SH-SY5Y (cell line): ENCODE data around the gene SH3TC1.

Experiments
- GATA2 ChIP-seq: IDR thresholded peaks from 2 replicates; pipeline ENCODE4 v1.6.1; 2011; ENCODE audit warnings: mild to moderate bottlenecking, low read depth, low read length
- GATA3 ChIP-seq: IDR thresholded peaks from 2 replicates; pipeline ENCODE4 v1.6.1; 2011; ENCODE audit warnings: low read depth, mild to moderate bottlenecking, low read length, moderate library complexity

SH3TC1 gene

GRCh38 chr4:8238036-8238511, 39.0 kb downstream of the SH3TC1 start:
- TF ChIP-seq GATA3 (no peak), GATA2 (no peak)

GRCh38 chr4:8238515-8239053, 39.5 kb downstream of the SH3TC1 start:
- TF ChIP-seq GATA3 = no peak
- no peak for TF ChIP-seq GATA2

DNA sequence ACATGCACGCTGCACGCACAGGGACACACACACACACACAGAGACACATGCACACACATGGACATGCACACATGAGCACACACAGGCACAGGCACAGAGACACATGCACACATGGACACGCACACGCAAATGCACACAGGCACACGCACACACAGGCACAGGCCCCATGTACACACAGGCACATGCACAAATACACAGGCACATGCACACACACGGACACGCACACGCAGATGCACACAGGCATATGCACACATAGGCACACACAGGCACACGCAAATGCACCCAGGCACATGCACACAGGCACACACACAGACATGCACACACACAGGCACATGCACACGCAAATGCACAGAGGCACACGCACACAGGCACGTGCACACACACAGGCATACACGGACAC, 40.1 kb downstream of the SH3TC1 start:
- TF ChIP-seq GATA2 = no peak
- no peak for TF ChIP-seq GATA3

DNA sequence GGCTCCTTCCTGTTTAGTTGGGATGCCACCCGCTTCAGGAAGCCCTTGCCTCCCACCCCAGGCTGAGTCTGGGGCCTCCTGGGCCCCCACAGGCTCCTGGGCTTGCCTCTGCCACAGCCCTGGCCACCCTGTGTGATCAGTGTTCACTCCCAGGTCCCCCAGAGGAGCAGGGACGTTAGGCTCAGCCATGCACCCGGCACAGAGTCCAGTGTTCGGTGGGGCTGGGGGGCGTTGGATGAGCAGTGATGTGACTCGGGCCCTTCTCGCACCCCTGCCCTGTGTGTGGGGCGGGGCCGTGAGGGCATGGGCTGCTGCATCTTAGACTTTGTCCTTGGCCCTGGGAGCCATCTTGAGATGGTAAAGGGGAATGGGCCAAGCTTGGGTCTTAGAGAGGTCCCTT, 40.6 kb downstream of the SH3TC1 start:
- TF ChIP-seq GATA3 = no peak
- TF ChIP-seq GATA2 = no peak

GRCh38 chr4:8240211-8241041, 41.3 kb downstream of the SH3TC1 start:
- no peak for TF ChIP-seq GATA2
- no peak for TF ChIP-seq GATA3

DNA sequence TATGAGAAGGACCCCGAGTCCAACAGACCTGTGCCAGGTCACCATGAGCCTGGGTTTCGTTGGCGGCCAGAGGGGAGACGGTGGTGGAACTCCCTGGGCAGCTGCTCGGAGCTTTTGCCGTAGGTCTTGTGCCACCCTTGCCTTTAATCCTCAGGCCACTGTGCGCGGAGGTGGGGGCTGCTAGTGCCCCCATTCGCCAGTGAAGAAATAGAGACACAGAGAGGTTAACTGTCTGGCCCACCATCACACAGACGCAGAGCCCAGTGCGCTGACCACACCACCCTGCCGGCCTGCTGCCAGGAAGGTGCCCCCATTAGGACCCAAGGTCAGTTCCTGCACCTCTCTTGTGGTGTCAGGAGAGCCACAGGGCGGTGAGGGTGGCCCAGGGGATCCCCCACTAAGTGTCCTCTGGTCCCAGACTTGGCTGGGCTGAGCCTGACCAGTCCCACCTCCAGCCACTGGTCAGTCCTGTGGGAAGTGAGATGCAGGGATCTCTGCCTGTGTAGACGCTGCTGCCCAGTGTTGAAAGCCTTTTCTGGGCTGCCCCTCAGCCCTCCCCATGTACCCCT, 42.2 kb downstream of the SH3TC1 start:
- TF ChIP-seq GATA3 (no peak), GATA2 (no peak)

DNA sequence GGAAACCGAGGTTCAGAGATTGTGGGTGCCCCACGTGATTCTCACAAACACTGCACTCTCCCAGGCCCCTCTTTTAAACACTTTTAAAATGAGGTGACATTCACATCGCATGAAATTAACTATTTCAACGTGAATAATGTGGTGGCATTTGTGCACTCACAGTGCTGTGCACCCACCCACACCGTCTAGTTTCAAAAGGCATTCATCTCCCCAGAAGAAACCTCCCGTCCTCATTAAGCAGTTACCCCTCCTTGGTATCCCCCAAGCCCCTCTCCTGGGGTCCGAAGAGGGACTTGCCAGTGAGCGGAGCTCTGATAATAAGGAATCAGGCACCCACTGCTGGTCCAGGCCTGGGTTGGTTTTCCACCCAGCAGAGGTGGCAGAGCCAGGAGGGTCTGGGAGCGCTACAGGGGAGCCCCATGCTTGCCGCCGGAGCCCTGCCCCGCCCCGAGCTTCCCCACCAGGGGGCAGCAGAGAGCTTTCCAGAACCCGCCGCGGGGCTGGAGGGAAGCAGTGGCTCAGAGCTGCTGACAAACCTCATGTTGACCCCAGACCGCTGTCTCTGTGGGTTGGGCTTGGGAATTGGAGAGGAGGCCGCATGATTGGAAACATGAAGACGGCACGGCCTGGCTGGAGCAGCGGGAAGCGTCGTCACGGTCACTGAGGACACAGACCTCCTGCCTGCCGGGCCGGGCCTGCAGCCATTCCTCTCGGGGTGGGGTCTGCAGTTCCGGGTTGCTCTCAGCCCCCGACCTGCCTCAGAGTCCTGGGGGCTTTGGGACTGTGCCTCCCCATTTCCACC, 43.0 kb downstream of the SH3TC1 start:
- TF ChIP-seq GATA2 = no peak
- no peak for TF ChIP-seq GATA3

DNA sequence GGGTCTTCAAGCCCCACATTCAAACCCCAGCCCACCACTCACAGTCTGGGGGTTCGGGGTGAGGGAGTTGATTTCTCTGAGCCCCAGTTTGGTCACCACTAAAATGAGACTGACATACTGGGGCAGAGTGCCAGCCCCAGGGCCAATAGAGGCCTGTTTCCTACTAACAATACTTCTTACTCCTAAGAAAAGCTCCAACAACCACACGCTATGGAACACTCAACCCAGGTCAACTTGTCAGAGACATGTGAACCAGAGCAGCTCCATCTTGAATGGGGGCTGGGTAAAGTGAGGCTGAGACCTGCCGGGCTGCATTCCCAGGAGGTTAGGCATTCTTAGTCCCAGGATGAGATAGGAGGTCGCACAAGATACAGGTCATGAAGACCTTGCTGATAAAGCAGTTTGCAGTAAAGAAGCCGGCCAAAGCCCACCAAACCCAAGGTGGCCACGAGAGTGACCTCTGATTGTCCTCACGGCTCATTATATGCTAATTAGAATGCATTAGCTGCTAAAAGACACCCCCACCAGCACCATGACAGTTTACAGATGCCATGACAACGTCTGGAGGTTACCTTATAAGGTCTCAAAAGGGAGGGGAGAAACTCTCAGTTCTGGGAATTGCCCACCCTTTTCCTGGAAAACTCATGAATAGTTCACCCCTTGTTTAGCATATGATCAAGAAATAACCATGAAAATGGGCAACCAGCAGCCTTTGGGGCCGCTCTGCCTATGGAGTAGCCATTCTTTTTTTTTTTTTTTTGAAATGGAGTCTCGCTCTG, 43.9 kb downstream of the SH3TC1 start:
- TF ChIP-seq GATA3 = no peak

- TF ChIP-seq GATA3 = no peak
- TF ChIP-seq GATA2 = no peak
Observed at GRCh38 chr4:8244001-8244757, 45.1 kb downstream of the SH3TC1 start.

- TF ChIP-seq GATA2 (no peak), GATA3 (no peak)
Observed at GRCh38 chr4:8244931-8245460, 45.9 kb downstream of the SH3TC1 start.

- TF ChIP-seq GATA2 = no peak
- no peak for TF ChIP-seq GATA3
Observed at GRCh38 chr4:8245884-8246833, 47.1 kb downstream of the SH3TC1 start.

DNA sequence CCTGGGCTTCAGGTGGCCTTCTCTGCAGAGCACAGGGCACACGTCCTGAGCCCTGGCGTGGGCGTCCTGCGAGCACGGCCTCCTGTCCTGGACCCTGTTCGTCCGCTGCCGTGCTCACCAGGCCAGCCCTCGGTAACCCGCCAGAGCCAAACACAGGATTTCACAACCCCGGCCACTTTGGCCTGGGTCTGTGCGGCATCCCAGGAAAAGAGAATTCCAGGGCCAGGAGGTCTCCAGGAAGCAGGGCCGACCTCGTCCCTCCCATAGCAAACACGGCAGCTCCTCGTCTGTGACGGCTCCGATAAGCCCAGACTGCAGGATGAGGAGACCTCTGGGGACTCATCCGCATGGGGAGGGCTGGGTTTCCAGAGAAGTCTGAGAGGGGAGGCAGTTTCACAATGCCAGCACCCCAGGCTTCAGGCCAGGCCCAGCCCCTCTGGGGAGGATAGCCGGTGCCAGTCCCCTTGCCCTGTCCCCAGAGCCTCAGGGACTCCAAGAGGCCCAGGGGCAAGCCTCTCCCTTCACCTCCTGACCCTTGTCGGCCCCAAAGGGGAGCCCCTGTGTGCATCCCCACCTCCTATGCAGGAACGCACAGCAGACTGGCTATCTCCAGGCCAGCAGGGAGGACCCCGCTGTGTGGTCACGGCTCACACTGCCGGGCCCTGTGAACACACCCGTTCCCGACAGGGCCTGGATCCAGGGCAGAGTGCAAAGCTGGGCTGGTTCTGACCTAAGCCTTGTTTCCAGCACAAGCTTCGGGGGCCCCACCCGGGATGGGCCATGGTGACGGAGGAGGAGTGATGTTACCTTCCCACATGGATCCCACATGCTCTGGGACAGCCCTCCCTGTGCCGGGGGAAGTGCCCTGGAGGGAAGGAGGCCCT, 48.2 kb downstream of the SH3TC1 start:
- TF ChIP-seq GATA3 (no peak), GATA2 (no peak)

DNA sequence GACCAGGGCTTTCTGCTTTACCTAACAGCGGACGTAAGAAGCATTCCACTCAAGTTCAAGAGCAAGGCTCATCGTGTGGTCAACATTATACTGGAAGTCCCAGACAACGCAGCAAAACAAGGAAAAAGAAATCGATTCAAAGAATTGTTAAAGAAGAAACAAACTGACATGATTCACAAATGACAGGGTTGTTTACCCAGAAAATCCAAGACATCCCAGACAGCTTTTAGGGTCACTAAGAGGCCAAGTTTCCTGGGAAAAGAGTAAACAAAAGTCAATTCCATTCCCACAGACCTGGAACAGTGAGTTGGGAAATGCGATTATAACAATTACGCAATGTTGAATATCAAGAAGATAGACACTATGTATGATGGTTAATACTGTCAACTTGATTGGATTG, 49.0 kb downstream of the SH3TC1 start:
- TF ChIP-seq GATA2 = no peak
- TF ChIP-seq GATA3 = no peak
